KOPT-K1 (cell line): ENCODE measurements around the gene ZNF697.

Source experiments
- H3K27ac ChIP-seq: fragments of 200-600 bp; sonication (generic); 2 replicates; pipeline ENCODE4 v1.5.1; 2016; ENCODE audit warnings: antibody characterized with exemption, mild to moderate bottlenecking, low read depth, low read length; ENCODE audit not compliant: poor library complexity, severe bottlenecking
- H3K36me3 ChIP-seq: fragments of 200-600 bp; sonication (generic); 2 replicates; pipeline ENCODE4 v1.5.1; 2017; ENCODE audit warnings: antibody characterized with exemption, mild to moderate bottlenecking, low read length, moderate library complexity; ENCODE audit not compliant: insufficient read depth
- H3K9me3 ChIP-seq: fragments of 200-600 bp; sonication (generic); 2 replicates; pipeline ENCODE4 v1.5.1; 2017; ENCODE audit warnings: antibody characterized with exemption, low read length, mild to moderate bottlenecking; ENCODE audit not compliant: insufficient read depth, poor library complexity, severe bottlenecking

The ZNF697 gene

DNA sequence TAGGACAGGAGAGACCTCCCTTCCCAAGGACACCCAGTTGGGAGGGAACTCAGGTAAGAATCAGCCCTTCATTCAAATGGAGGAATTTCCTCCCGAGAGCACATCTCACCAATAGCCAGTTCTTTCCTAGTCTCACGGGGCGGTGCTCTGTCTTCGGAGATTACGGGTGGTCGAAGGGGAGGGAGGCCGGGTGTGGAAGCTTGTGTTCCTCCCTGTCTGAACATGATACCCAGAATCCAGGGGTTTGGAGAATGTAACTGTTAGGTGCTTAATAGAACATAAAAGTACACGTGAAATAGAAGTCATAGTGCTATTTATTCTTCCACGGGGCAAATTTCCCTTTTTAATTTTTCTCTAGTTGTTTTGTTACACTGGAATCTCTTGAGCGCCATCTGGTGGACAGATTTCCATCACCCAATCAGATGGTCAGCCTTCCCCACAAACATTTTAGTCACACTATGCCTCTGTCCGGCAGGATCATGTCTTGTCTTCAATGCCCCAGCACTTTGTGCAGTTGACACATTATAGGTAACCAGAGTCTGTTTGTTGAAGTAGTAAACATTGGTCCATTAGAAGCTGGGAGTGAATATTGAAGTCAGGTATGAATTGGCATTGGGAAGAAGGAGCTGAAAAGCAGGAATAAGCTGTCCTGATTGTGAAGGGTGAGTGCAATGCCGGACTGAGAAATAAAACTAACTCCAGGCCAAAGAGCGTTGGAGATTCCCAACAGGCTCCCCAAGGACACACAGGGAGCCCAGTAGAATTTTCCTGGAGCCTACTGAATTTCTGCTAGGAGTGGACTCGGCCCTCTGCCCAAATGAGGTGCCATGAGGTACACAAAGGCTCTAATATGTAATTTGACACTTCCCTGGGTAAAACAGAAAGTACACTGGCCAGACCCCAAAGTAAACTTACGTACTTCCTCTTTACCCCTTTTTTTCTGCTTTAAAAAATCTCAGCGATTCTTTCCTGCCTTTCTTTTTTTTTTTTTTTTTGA, 27.6 kb upstream of the ZNF697 start:
- Histone ChIP-seq H3K27ac (no peak overlapping the region), H3K9me3 (no peaks in the 10 kb centered on the region), H3K36me3 (no peaks in the 10 kb centered on the region)

GRCh38 chr1:119674835-119675289, 26.8 kb upstream of the ZNF697 start:
- Histone ChIP-seq H3K27ac (no peak overlapping the region), H3K36me3 (no peaks in the 10 kb centered on the region), H3K9me3 (no peaks in the 10 kb centered on the region)

DNA sequence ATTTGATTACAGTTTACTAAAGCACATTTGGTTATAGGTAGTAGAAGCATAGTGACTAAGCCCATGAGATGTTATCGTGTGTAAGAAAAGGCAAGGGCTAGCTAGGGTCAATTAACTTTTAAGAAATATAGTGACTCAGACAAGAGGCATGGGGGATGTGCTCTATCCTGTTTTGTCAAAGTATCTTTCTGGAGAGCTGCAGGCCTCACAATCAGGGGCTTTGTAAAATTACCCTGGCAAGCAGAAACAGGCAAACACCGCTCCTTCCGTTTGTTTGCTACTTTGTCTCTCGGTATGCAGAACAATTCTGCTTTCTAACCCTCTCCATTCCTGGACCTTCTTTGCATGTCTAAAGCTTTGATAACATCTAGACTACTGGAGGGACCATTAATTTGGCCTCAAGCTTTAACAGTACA, 26.1 kb upstream of the ZNF697 start:
- Histone ChIP-seq H3K9me3 (no peaks in the 10 kb centered on the region), H3K36me3 (no peaks in the 10 kb centered on the region), H3K27ac (no peak overlapping the region)

- Histone ChIP-seq H3K9me3 (no peaks in the 10 kb centered on the region), H3K27ac (no peak overlapping the region), H3K36me3 (no peaks in the 10 kb centered on the region)
Measured at GRCh38 chr1:119673171-119673940, 25.3 kb upstream of the ZNF697 start.

- Histone ChIP-seq H3K27ac (no peak overlapping the region), H3K36me3 (no peaks in the 10 kb centered on the region), H3K9me3 (no peaks in the 10 kb centered on the region)
Measured at GRCh38 chr1:119670898-119671297, 22.8 kb upstream of the ZNF697 start.

DNA sequence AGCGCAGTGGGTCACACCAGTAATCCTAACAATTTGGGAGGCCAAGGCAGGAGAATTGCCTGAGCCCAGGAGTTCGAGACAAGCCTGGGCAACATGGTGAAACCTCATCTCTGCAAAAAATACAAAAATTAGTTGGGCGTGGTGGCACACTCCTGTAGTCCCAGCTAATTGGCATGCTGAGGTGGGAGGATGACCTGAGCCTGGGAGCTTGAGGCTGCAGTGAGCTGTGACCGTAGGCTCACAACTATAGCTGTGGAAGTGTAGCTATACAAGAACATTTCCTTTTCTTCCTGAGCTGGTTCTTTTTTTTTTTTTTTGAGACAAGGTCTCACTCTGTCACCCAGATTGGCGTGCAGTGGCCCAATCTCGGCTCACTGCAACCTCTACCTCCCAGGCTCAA, 19.1 kb upstream of the ZNF697 start:
- no peak overlapping the region for H3K27ac ChIP-seq
- no peaks in the 10 kb centered on the region for H3K9me3 ChIP-seq
- H3K36me3 ChIP-seq, result no peaks in the 10 kb centered on the region

DNA sequence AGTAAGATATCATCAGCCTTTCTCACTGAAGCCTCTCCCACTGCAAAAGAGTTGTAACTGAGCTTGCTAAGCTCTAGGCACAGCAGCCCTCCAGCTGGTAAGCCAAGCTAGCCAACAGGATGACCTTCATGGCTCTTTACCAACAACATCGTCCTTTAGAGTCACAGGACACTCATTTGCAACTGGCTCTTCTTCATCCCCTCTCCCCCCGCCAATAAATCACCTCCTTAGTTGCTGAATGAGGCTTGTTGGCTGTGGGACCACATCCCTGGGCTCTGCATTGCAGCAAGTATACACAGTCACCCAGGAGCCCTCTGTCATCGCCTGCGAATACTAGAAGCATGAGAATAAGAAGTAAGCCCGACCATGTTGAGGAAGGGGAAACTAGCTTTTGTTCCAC, 16.0 kb upstream of the ZNF697 start:
- H3K9me3 ChIP-seq, result no peaks in the 10 kb centered on the region
- no peak overlapping the region for H3K27ac ChIP-seq
- H3K36me3 ChIP-seq, result no peaks in the 10 kb centered on the region

DNA sequence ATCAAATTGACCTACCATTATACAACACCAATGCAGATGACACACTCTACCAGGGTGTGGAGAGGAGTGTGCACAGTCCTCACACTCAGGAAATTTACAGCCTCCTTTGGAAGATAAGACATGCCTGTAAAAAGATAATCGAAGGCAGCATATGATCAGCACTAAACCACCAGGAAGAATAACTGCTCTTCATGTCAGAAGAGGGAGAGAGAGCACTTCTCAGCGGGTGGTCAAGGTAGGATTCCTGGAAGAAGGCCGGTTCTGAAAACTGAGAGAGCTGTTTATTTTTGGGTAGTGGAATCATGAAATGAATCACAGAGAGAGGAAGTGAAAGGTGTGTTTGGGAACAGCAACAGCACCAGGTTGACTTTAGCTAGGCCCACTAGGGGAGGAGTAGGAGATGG, 14.0 kb upstream of the ZNF697 start:
- no peak overlapping the region for H3K27ac ChIP-seq
- no peaks in the 10 kb centered on the region for H3K36me3 ChIP-seq
- no peaks in the 10 kb centered on the region for H3K9me3 ChIP-seq

GRCh38 chr1:119660253-119661083, 12.4 kb upstream of the ZNF697 start:
- H3K27ac ChIP-seq, result no peak overlapping the region

GRCh38 chr1:119659628-119660027, 11.6 kb upstream of the ZNF697 start:
- Histone ChIP-seq H3K9me3 (no peaks in the 10 kb centered on the region), H3K36me3 (no peaks in the 10 kb centered on the region), H3K27ac (no peak overlapping the region)

More at GRCh38 chr1:119660253-119661083, 12.4 kb upstream of the ZNF697 start:
- H3K9me3 ChIP-seq, result no peaks in the 10 kb centered on the region
- no peaks in the 10 kb centered on the region for H3K36me3 ChIP-seq

GRCh38 chr1:119656410-119656955, 8.4 kb upstream of the ZNF697 start:
- Histone ChIP-seq H3K36me3 (no peaks in the 10 kb centered on the region), H3K9me3 (no peaks in the 10 kb centered on the region), H3K27ac (no peak overlapping the region)

- no peak overlapping the region for H3K27ac ChIP-seq
Measured at GRCh38 chr1:119655154-119655553, 7.1 kb upstream of the ZNF697 start.

GRCh38 chr1:119653839-119654170, 5.7 kb upstream of the ZNF697 start:
- H3K27ac ChIP-seq, result no peak overlapping the region
- H3K36me3 ChIP-seq, result no peaks in the 10 kb centered on the region
- no peaks in the 10 kb centered on the region for H3K9me3 ChIP-seq

More at GRCh38 chr1:119655154-119655553, 7.1 kb upstream of the ZNF697 start:
- no peaks in the 10 kb centered on the region for H3K9me3 ChIP-seq
- H3K36me3 ChIP-seq, result no peaks in the 10 kb centered on the region

DNA sequence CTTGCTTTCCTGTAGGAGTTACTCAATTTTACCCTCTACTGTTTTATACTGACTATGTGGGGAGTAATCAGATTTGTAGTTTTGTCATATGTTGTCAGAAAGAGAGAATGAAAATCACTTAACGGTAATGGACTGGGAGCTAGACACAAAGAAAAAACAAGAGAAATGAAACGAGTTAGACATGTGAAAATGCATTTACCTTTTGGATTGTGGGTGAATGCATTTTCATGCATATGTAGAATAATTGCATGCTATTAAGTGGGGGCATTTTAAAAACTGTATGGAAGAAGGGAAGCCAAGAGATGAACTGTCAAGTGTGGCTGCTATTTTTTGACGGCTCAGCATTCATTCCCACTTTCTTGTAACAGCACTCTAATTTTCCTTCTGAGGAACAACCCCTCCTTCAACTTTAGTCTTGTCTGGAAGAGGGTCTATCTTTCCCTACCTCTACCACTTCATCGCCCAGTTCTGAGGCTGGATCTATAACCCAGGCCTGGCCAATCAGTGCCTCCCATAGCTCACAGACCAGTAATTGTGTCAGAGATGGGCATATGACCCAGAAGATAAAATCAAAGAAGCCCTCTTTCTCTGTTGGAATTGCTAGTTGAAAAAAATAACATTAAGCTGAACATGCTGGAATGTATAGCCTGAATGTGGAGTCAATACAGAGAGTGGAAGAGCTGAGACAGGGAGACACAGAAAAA, 5.2 kb upstream of the ZNF697 start:
- Histone ChIP-seq H3K27ac (no peak overlapping the region), H3K36me3 (no peaks in the 10 kb centered on the region)

More for the DNA sequence above, 5.2 kb upstream of the ZNF697 start:
- no peaks in the 10 kb centered on the region for H3K9me3 ChIP-seq
